Prostate gland (tissue), 2 donors: ENCODE results near the gene SH3D19.

Experiments used
- POLR2A ChIP-seq: fragments of 450-650 bp; IDR thresholded peaks from one replicate; pipeline ENCODE4 v1.6.1; 2016; ENCODE audit warnings: antibody characterized with exemption, mild to moderate bottlenecking
- POLR2AphosphoS5 ChIP-seq: sonication (generic); formaldehyde crosslinking; IDR thresholded peaks from one replicate; pipeline ENCODE4 v1.6.1; 2017; ENCODE audit warnings: antibody characterized with exemption
- TF ChIP-seq, protein P1 (sequence below), 4 experiments: fragments of 200-600 bp in 2 of 4; fragments of 450-650 bp in 2 of 4; sonication (generic) in 2 of 4; IDR thresholded peaks; 1 replicate in 3 of 4; 2 replicates in 1 of 4; pipeline ENCODE4 v1.5.1; 2016 to 2019; ENCODE audit warnings: antibody characterized with exemption in 4 of 4, mild to moderate bottlenecking in 2 of 4, moderate library complexity in 2 of 4

DNA sequence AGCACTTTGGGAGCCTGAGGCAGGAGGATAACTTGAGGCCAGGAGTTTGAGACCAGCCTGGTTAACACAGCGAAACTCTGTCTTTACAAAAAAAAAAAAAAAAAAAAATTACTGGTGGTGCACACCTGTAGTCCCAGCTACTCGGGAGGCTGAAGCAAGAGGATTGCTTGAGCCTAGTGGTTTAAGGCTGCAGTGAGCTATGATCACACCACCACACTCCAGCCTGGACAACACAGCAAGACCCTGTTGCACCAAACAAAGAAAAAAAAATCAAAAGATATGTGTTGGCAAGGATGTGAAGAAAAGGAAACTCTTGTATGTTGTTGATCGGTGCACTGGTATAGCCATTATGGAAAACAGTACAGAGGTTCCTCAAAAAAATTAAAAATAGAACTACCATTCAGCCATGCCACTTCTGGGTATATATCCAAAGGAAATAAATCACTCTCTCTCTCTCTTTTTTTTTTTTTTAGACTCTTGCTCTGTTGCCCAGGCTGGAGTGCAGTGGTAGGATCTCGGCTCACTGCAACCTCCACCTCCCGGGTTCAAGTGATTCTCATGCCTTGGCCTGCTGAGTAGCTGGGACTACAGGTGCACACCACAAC, 15.2 kb downstream of the SH3D19 start:
- TF ChIP-seq POLR2A (no peak), POLR2AphosphoS5 (no peak)
- TF ChIP-seq, protein P1, sequence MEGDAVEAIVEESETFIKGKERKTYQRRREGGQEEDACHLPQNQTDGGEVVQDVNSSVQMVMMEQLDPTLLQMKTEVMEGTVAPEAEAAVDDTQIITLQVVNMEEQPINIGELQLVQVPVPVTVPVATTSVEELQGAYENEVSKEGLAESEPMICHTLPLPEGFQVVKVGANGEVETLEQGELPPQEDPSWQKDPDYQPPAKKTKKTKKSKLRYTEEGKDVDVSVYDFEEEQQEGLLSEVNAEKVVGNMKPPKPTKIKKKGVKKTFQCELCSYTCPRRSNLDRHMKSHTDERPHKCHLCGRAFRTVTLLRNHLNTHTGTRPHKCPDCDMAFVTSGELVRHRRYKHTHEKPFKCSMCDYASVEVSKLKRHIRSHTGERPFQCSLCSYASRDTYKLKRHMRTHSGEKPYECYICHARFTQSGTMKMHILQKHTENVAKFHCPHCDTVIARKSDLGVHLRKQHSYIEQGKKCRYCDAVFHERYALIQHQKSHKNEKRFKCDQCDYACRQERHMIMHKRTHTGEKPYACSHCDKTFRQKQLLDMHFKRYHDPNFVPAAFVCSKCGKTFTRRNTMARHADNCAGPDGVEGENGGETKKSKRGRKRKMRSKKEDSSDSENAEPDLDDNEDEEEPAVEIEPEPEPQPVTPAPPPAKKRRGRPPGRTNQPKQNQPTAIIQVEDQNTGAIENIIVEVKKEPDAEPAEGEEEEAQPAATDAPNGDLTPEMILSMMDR (IDR thresholded peaks at IDR 0.05): no peak
